Gastroesophageal sphincter (tissue), 3 donors: Measurements from ENCODE around the gene LRIG1.

Experiments
- CTCF ChIP-seq, 4 experiments: fragments of 200-600 bp in 2 of 4; fragments of 450-650 bp in 2 of 4; sonication (generic) in 1 of 4; IDR thresholded peaks; one replicate each; pipeline ENCODE4 v1.5.1; 2017 to 2019; ENCODE audit warnings: antibody characterized with exemption in 4 of 4, mild to moderate bottlenecking in 2 of 4, moderate library complexity in 2 of 4
- EP300 ChIP-seq: sonication (generic); formaldehyde crosslinking; IDR thresholded peaks from one replicate; pipeline ENCODE4 v1.6.1; 2017; ENCODE audit warnings: antibody characterized with exemption, mild to moderate bottlenecking
- POLR2A ChIP-seq, 2 donors: fragments of 450-650 bp; IDR thresholded peaks; one replicate each; pipeline ENCODE4 v1.6.1; 2017; ENCODE audit warnings: antibody characterized with exemption in 2 of 2, mild to moderate bottlenecking in 2 of 2, moderate library complexity in 1 of 2
- POLR2AphosphoS5 ChIP-seq: sonication (generic); formaldehyde crosslinking; IDR thresholded peaks from one replicate; pipeline ENCODE4 v1.6.1; 2017; ENCODE audit warnings: antibody characterized with exemption

DNA sequence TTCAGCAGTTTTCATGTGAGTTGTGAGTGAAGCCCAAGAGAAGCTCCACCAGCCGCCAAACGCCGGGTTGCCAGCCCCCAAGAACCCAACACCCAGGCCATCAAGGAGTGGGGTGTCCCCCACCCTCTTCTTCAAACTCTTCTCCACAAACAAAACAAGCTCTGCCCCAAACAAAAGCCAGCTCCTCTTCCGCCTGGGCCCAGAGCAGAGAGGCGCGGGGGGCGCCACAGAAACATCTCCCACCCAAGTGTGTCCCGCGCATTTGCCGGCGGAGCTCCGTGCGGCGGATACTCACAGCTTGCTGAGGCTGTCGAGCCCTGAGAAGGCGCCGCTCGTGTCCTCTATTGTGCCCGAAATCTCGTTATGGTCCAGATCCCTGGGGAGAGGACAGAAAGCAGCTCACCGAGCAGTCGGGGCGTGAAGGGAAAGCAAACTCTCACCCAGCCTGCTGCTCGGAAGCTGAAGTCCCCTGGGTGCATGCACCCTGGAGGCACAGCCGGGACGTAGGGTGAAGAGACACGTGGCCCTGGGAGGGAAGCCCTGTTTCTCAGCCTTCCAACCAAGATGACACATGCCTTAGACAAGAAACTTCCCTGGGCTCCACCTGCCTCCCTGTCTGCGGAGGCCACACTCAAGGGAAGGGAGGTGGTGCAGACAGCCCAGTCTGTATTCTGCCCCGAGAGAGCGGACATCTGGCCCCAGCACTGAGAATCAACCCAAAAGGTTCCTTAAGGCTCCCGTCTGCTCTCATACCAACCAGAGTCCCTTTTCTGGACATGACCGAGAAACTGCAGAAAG lies 95.7 kb downstream of the LRIG1 start:
- TF ChIP-seq CTCF (IDR thresholded peaks at IDR 0.05) (no peak), POLR2A (IDR thresholded peaks at IDR 0.05) (no peak), POLR2AphosphoS5 (no peak), EP300 (no peak)
